Upper lobe of right lung (tissue), 1 donor: ENCODE measurements around the gene SMIM24. TPM values are rescaled to one million over a fixed set of nuclear protein-coding genes. Genes with fewer than 3 reads are reported as not detected.
"Not testable (repeated sequence)": the region's sequence is repeated elsewhere in the genome, so short reads cannot be mapped to it uniquely, and the experiment has no call there.

Experiments used
- ATAC-seq: fragments of 200-7000 bp; cut with Tn5 transposase; one replicate; pipeline ENCODE4 v1.9.1; 2020; ENCODE audit warnings: mild to moderate bottlenecking, moderate library complexity
- DNase-seq: peaks from one replicate; pipeline ENCODE4 v3.0.0-alpha.2; 2020
- H3K27ac ChIP-seq: fragments of 200-600 bp; one replicate; pipeline ENCODE4 v1.8.0; 2022
- H3K27me3 ChIP-seq: fragments of 200-600 bp; one replicate; pipeline ENCODE4 v1.8.0; 2022; ENCODE audit warnings: mild to moderate bottlenecking
- H3K36me3 ChIP-seq: fragments of 200-600 bp; one replicate; pipeline ENCODE4 v1.8.0; 2022
- H3K4me1 ChIP-seq: fragments of 200-600 bp; one replicate; pipeline ENCODE4 v1.8.0; 2022
- H3K4me3 ChIP-seq: fragments of 200-600 bp; one replicate; pipeline ENCODE4 v1.8.0; 2022; ENCODE audit warnings: mild to moderate bottlenecking
- H3K9me3 ChIP-seq: fragments of 200-600 bp; one replicate; pipeline ENCODE4 v1.8.0; 2022
- intact Hi-C: fragments of 100-400 bp; cut with DNase I; formaldehyde crosslinking; loops from one replicate; pipeline ENCODE4 v1.11.0; 2022
- total RNA-seq: library from RNA; stranded (reverse); fragmentation: NEBNext Ultra II Directional; extraction: Animal tissue kit (Norgen Biotek cat#: 25700); gene quantifications from one replicate; pipeline ENCODE4 v1.2.1, GENCODE V29; 2021
- TF ChIP-seq, protein P1 (sequence below): fragments of 200-600 bp; IDR thresholded peaks from one replicate; pipeline ENCODE4 v1.8.0; 2022; ENCODE audit warnings: antibody characterized with exemption
- donor health status: DM: no; HTN: yes; CAD: no; lungs with severe emphysema.

The SMIM24 gene
- total RNA-seq, 1 donor from 2014 or later, result not detected

DNA sequence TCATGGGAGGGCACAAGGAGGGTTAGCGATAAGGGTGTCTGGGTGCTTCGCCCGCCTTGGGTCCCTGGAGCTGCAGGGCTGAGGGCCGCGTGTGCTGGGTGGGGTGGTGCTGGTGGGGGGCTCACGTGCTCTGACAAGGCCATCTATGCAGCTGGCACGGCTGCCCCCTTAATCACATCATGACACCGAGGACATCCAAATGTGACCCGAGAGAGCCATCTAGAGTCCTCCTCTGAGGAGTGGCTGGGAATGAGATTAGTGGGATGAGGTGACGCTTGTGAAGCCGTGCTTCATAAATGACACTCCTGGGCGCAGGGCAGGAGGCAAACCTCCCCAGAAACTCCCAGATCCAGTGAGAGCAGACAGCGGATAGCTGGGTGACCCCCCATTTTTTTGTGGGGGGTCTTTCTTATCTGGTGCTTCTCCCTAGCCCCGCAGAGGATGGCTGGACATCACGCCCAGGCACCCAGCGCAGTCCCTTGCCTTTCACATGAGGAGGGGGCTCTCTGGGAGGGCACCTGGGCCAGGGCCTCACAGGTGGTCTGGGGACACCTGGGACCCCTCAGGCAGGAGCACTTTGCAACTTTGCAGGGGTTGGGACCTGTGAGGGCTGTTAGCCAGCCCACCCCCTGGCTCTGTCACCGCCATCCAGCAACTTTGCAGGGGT, 32.4 kb upstream of the SMIM24 start:
- no peaks in the 10 kb centered on the region for H3K27me3 ChIP-seq
- no peak overlapping the region for H3K27ac ChIP-seq
- peaks cover 5% of the 10 kb centered on the region for H3K4me1 ChIP-seq
- TF ChIP-seq, protein P1, sequence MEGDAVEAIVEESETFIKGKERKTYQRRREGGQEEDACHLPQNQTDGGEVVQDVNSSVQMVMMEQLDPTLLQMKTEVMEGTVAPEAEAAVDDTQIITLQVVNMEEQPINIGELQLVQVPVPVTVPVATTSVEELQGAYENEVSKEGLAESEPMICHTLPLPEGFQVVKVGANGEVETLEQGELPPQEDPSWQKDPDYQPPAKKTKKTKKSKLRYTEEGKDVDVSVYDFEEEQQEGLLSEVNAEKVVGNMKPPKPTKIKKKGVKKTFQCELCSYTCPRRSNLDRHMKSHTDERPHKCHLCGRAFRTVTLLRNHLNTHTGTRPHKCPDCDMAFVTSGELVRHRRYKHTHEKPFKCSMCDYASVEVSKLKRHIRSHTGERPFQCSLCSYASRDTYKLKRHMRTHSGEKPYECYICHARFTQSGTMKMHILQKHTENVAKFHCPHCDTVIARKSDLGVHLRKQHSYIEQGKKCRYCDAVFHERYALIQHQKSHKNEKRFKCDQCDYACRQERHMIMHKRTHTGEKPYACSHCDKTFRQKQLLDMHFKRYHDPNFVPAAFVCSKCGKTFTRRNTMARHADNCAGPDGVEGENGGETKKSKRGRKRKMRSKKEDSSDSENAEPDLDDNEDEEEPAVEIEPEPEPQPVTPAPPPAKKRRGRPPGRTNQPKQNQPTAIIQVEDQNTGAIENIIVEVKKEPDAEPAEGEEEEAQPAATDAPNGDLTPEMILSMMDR, result no peak
- no peak overlapping the region for H3K4me3 ChIP-seq
- no peak for DNase-seq
- H3K36me3 ChIP-seq, result no peaks in the 10 kb centered on the region
- intact Hi-C loops, result no loop called here
- ATAC-seq, result no peak
- H3K9me3 ChIP-seq, result no peaks in the 10 kb centered on the region

DNA sequence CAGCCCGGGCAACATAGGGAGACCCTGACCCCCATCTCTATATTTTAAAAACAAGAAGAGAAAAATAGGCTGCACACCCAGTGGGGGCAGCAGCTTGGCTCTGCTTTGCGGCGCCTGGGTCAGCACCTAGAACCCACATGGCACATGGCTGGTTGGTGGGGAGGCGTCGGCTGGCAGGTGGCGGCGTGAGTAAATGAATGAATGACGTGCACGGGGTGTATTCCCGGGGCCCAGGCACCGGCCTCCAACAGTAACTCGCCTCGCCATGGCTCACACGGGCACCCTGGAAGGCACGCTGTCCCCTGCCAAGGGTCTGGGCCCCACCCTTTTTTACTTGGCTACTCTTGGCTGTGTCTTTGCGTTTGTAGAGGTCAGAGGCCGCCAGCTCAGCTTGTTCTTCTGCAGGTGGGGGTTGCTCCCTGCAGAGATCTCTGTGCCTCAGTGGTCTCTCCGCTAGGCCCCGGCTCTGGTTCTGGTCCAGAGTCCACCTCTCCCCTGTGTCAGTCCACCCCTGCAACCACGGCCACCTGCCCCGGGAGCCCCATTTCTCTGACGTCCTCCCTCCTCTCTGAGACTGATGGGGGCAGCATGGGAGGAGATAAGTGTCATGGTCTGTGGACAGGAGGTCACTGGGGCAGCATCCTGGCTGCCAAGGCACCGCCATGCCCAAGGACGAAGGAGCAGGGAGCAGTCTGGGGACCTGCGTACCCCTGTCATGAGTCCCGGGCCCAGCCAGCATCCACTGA, 31.4 kb upstream of the SMIM24 start:
- peaks cover 8% of the 10 kb centered on the region for H3K4me1 ChIP-seq
- H3K9me3 ChIP-seq, result no peaks in the 10 kb centered on the region
- no peak overlapping the region for H3K27ac ChIP-seq
- intact Hi-C loops, result no loop called here
- H3K4me3 ChIP-seq, result no peak overlapping the region
- DNase-seq (no peak), ATAC-seq (no peak)
- H3K27me3 ChIP-seq, result no peaks in the 10 kb centered on the region
- H3K36me3 ChIP-seq, result no peaks in the 10 kb centered on the region
- TF ChIP-seq, protein P1, result no peak

DNA sequence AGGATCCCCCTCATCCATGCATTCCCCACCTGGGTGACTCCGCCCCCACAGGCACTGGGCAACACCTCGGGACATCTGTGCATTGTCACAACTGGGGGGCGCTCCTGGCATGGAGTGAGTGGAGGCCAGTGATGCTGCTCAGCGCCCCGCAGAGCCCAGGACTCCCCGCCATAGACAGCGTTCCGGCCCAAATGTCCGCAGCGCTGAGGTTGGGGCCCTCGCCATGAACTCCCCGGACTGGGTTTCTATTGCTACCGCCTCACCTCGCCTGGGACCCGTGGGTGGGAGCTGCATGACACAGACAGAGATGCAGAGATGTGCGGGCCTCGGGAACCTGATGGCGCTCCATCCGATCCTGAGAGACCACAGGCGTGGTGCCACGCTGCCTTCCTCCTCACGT, 30.4 kb upstream of the SMIM24 start:
- ATAC-seq, result no peak
- Histone ChIP-seq H3K36me3 (no peaks in the 10 kb centered on the region), H3K9me3 (no peaks in the 10 kb centered on the region), H3K4me1 (peaks cover 8% of the 10 kb centered on the region), H3K27ac (no peak overlapping the region), H3K27me3 (no peaks in the 10 kb centered on the region), H3K4me3 (no peak overlapping the region)
- no peak for DNase-seq
- intact Hi-C loops, result no loop called here
- TF ChIP-seq, protein P1, result no peak

DNA sequence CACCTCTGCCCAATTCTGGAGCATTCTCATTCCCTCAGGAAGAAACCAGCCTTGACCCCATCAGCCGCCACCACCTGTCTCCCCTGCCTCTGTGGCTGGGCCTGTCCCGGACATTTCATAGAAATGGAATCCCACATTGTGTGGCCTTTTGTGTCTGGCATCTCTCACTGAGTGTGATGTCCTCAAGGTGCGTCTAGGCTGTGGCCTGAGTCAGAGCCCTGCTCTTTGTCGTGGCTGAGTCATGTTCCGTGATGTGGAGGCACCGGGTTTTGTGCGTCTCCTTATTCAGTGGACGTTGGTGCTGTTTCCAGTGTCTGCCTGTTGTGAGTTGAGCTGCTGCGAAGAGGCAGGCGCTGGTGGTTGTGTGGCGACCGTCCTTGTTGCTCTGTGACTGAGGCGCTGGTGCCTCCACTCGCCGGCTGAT, 29.3 kb upstream of the SMIM24 start:
- TF ChIP-seq, protein P1, result no peak
- Histone ChIP-seq H3K9me3 (no peaks in the 10 kb centered on the region), H3K4me3 (no peak overlapping the region), H3K27me3 (no peaks in the 10 kb centered on the region), H3K4me1 (peaks cover 13% of the 10 kb centered on the region), H3K36me3 (no peaks in the 10 kb centered on the region), H3K27ac (no peak overlapping the region)
- no peak for DNase-seq
- intact Hi-C loops, result no loop called here
- no peak for ATAC-seq

DNA sequence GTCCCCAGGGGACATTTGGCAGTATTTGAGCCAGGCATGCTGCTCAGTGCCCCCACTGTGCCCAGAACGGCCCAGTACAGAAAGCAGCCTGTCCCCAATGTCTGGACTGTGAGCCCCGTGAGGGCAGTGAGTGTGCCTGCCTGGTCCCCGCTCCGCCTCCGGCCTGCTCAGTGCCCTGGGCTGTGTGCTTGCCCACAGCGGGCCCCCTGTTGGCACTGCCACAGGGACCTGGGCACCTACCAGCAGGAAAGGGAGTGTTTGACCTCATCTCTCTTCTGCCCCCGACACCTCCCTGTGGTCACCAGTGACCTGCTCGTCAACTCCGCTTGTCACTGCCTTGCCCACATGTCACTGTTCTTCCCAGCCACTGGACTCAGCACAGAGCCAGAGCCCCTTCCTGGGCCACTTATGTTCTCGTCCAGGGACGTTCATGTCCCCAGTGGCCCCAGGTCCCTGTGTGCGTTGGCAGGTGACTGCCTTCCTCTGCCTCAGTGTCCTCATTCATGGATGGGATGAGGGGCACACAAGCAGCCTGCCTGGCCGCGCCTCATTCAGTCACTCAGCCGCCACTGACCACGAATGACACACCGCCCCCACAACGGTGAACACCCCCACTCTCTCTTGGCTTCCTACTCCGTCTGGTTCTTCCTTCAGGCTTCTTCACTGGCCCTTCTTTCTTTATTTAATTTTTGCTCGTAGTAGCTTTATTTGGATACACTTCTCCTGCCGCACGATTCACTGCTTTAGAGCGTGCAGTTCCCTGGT, 28.6 kb upstream of the SMIM24 start:
- TF ChIP-seq, protein P1, result no peak
- Histone ChIP-seq H3K27ac (no peak overlapping the region), H3K4me3 (no peak overlapping the region), H3K4me1 (peaks cover 13% of the 10 kb centered on the region), H3K9me3 (no peaks in the 10 kb centered on the region), H3K27me3 (no peaks in the 10 kb centered on the region), H3K36me3 (no peaks in the 10 kb centered on the region)
- intact Hi-C loops, result no loop called here
- ATAC-seq (no peak), DNase-seq (no peak)

DNA sequence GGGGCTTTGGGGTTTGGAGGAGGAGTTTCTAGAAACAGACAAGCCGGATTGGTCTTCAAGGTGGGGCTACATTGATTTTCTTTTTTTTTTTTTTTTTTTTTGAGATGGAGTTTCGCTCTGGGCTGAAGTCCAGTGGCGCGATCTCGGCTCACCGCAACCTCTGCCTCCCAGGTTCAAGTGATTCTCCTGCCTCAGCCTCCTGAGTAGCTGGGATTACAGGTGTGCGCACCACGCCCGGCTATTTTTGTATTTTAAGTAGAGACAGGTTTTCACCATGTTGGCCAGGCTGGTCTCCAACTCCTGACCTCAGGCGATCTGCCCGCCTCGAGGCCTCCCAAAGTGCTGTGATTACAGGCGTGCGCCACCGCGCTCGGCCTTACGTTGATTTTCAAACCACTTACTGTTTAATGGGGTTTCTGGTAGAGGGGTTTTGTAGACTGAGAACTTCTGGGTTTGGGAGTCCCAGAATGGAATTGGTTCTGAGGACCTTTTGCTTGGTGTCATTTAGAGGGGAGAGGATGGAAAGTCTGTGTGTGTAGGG, 27.9 kb upstream of the SMIM24 start:
- H3K27me3 ChIP-seq, H3K36me3 ChIP-seq, ATAC-seq, intact Hi-C loops, DNase-seq, H3K4me3 ChIP-seq, H3K27ac ChIP-seq, H3K9me3 ChIP-seq: not testable (repeated sequence)
- peaks cover 13% of the 10 kb centered on the region for H3K4me1 ChIP-seq
